ENCODE measurements around the gene OIT3.

The OIT3 gene

DNA sequence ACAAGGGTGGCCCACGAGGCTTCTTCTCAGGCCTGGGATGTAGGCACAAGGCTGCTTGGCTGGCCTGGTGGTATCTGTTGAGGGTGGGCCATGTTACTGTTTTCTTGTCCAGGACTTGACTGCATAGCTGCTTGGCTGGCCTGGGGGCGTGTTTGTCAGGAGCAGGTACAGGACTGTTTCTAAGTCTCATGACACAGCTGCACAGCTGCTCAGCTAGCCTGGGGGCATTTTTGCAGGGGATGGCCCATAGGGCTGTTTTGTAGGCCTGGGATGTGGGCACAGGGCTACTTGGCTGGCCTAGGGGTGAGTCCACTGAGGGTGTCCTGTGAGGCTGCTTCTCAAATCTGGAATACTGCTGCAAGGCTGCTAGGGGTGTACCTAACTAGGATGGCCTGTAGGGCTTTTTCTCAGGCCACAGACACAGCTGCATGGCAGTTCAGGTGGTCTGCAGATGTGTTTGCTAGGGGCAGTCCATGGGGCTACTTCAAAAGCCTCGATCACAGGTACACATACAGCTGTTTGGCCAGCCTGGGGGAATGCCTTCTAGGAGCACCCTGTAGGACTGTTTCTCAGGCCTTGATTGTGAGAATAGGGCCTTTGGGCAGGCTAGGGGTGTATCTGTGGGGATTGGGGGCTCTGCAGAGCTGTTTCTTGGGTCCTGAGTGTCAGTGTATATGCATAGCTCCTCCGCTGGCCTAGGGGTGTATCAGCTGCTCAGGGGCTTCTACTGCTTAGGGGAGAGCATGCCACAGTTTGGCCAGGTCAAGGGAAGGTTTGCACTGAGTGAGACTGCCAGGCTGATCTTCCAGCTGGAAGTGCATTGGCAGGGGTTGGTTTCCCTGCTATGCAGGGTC lies 87.7 kb downstream of the OIT3 start:
- H3K27ac ChIP-seq (ENCODE audit: low read length): no peak overlapping the region
- H3K27me3 ChIP-seq (ENCODE audit: control insufficient read depth in 1 of 2, insufficient read depth in 2 of 2, low read length in 2 of 2): peaks cover 0 to 3% of the 10 kb centered on the region in 2 donors
- H3K36me3 ChIP-seq (ENCODE audit: control insufficient read depth in 2 of 2, insufficient read depth in 2 of 2, low read length in 2 of 2): no peaks in the 10 kb centered on the region
- no peak overlapping the region for H3K9ac ChIP-seq (ENCODE audit: low read length in 2 of 2)
- H3K4me3 ChIP-seq (ENCODE audit: low read length in 2 of 2): no peak overlapping the region
- no peaks in the 10 kb centered on the region for H3K4me1 ChIP-seq (ENCODE audit: control insufficient read depth, insufficient read depth, low read length)
- no peaks in the 10 kb centered on the region for H3K9me3 ChIP-seq (ENCODE audit: control insufficient read depth in 2 of 2, low read length in 2 of 2)

DNA sequence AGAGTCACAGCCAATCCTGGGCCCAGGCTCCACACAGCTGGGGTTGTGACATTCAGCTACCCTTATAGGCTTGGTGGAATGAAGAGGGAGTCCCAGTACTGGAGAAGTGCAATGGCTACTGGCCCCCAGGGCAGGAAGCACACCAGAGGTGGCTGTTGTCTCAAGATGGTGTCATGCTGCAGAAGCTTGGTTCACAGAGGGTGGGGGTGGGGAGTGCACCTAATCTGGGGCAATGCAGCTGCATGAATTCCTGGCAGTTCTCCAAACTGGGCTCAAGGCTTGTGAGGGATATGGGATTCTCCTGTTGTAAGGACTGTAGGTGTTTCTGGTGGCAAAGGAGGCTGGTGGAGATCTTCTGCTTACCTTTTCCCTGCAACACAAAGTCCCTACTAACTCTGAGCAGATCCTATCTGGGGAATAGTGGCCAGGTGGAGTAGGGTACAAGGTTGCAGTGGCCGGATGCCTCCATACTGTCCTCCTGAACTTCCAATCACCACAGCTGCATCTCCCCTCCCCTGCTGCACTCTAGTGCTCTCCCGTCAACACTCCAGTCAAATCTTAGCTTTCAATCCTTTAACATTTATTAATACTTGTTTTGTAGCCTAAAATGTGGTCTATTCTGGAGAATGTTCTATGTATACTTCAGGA lies 88.5 kb downstream of the OIT3 start:
- Histone ChIP-seq H3K9me3 (ENCODE audit: control insufficient read depth in 2 of 2, low read length in 2 of 2) (no peaks in the 10 kb centered on the region), H3K27ac (ENCODE audit: low read length) (no peak overlapping the region), H3K9ac (ENCODE audit: low read length in 2 of 2) (no peak overlapping the region), H3K36me3 (ENCODE audit: control insufficient read depth in 2 of 2, insufficient read depth in 2 of 2, low read length in 2 of 2) (no peaks in the 10 kb centered on the region), H3K4me3 (ENCODE audit: low read length in 2 of 2) (no peak overlapping the region), H3K27me3 (ENCODE audit: control insufficient read depth in 1 of 2, insufficient read depth in 2 of 2, low read length in 2 of 2) (peaks cover 0 to 3% of the 10 kb centered on the region in 2 donors), H3K4me1 (ENCODE audit: control insufficient read depth, insufficient read depth, low read length) (no peaks in the 10 kb centered on the region)

Measured in stomach smooth muscle (tissue), 2 donors.